GM19455 (cell line): Measurements from ENCODE around the gene FBXO31.
"Not testable (repeated sequence)": the region's sequence is repeated elsewhere in the genome, so short reads cannot be mapped to it uniquely, and the experiment has no call there.

Source experiments
- ATAC-seq: cut with Tn5 transposase; IDR thresholded peaks from one replicate; pipeline ENCODE4 v1.9.1; 2021; ENCODE audit not compliant: unreplicated experiment

The FBXO31 gene

DNA sequence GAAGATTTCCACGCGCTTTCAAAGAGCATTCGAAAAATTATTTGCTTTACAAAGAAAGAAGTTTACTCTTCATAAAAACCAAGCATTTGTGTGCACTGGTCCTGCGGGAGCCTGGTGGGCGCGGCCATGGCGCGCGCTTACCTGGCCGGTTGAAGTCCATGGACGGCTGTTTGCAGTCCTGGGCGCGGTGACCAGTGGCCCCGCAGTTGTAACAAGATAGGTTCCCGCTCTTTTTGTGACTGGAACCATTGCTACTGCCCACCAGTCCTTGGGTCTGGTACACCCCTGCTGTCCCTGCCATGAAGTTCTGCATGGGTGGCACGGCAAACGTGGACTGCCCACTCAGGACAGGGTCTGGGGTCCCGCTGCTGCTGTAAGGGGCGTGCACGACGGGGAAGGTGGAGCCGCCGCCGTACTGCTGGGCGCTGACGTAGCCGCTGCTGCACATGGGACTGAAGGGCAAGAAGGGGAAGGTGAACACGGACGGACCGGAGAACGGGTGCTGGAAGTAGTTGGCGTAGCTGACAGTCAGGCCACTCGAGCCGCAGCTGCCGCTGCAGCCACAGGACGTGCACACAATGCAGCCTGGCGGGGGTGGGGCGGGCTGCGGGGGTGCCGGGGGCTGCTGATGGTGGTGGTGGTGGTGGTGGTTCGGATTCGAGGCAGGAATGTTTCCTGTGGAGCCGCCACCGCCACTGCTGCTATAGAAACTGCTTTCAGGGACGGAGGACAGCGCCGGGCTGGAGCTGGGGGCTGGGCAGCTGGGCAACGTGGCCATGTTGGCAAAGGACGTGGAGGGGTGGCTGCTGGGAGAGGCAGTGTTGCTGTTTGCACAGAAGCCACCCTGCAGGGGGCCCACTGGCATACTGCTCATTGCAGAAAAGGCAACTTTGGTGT, 28.0 kb upstream of the FBXO31 start:
- no peak for ATAC-seq

DNA sequence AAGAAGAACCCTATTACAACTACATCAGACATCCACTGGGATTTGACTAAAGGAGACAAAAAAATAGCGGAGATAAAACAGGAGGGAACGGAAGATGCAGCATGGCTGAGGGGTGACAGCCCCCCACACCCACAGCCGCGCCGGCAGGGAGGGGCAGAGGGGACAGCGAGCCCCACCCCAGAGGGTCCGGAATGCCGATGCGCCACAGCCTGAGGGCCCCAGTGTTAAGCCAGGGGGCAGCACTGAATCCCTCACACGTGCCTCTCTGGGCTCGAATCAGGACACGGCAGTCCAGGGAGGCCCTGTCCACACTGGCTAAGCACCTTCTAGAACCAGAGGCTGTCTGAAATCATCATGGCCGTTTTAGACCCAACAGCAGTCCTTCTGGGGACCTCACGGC, 27.4 kb upstream of the FBXO31 start:
- ATAC-seq = no peak

DNA sequence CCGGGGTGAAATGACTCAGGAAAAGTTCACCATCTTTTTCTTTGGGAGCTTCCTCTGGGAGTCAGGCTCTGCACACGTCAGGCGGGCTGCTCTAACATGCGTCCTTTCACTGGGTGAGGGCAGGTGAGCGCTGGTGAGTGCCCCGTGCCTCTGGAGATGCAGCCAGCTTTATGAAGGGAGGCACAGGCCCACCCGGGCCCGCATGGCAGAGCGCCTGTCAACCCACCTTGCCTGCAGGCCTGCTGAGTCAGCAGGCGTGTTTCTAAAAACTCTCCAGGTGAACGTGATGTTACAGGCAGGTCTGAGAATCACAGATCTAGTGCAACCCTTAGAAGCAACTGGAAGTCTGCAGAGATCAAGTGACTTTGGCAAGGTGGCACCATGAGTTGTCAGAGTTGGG, 27.0 kb upstream of the FBXO31 start:
- no peak for ATAC-seq

DNA sequence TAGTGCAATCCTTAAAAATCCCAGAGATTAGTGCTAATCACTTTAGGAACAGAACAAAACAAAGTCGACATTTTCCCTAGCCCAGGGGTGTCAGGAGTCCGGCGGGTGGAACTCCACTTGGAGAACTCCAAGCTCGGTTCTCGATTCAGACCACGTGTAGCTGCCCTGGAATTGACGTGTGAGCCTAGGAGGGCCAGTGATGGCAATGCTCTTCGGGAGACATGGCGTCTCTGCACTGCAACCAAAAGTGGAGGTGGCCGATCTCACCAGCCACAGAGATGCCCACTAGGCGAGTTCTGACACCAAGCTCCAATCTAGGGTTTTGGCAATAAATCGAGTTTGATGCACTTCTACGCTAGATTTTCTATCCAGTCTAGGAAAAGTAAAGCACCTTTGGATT, 26.2 kb upstream of the FBXO31 start:
- no peak for ATAC-seq

DNA sequence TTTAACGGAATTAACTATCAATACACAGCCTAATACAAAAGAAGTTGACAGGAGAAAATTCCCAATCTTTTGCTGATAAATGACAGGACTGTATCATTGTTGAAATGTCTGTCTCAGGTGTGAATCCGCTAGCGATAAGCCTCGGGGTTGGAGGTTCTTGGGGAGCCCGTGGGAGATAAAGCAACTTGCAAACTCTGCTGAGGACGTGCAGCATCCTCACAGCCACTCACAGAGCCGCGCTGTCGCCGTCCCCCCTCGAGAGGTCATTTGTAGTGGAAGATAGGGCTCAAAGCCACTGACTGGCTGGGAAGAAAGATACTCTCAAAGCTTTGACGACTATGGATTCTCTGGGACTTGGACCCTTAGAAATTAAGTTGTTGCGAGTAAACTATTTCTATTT, 25.6 kb upstream of the FBXO31 start:
- ATAC-seq = no peak

DNA sequence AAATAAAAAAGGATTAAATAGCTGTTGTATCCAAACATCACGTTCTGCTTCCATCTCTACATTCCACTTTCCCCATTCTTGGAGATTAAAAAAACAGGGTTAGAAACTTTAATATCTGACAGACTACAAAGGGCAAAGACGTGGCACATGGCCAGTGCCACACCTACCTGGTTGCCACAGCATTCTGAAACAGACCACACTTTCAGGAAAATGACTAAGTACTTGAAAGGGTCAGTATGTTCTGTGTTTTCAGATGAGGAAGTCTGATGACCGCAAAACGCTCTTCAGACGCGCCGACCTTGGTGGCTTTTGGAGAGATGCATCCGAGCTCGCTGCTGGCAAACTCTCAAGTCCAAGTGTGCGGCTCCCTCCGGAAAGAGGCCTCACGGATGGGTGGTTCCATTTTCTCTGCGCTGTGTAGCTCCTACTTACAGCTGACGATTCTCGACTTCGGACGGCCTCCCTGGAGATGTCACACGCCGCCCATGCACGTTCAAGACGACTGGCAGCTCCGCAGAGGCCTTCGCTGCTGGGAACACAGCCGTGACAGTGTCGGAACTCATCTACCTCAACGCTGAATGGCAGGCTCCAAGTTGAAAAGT, 24.0 kb upstream of the FBXO31 start:
- peak; percentile 63 for ATAC-seq

DNA sequence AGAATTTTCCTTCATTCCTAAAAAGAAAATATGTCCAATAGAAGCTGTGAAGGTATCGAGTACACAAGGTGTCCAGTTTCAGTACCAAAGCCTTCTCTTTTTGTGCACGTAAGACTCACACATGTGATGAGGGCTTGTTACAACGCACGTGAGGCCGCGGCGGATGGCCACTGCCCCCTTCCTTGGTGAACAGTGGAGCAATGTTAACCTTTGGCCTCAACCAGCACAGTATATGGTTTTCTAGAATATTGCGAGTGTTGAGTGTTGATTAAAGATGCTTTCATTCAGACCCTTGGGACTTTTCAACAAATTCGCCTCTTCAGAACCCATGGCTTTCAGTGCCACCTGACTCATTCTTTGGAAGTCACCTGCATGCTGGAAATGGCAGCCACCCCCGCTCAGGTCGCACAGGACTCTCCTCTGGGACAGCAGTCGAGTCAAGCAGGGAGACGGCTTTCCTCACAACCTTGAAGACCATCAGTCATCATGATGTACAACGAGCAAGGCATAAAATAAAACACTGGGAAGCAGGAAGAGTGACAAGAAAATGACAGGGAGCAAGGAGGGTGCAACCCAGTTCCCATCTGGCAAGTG, 23.0 kb upstream of the FBXO31 start:
- ATAC-seq = no peak

DNA sequence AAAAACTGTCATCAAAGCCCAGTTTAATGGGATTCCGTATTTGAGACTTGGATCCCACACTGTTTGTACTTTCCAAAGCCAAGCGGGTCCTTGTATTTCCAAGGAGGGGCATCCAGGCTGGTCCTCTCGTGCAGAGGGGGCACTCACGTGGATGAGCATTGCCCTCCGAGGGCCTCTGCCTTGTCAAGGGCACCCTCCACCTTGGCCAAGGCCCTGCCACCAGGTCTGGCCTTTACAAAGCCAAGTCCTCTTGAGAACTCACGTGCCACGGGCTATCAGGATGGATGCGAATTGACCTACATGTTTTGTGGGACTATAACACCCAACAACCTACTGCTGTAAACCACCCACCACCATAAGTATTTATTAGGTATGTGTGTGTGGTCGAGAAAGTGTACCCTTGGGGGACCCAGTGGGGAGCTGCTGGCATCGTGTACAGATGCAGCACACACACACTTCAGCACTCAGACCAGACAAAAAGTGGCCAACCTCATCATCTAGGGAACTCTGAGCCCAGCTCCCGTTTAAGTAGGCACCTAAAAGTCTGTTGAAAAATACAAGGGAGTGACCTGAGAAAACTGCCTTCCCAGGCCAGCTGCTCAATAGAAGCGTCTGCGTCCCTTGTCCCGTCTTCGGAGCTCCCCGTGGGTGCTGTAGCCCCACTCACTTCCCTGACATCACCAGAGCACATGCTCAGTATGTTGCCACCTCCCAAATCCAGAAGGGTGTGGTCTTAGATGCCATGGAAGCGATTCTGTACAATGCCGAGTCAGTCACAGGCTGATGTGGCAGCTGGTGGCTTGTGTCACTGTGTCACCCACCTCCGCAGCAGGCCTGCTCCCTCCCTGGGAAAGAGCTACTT, 21.4 kb upstream of the FBXO31 start:
- no peak for ATAC-seq

DNA sequence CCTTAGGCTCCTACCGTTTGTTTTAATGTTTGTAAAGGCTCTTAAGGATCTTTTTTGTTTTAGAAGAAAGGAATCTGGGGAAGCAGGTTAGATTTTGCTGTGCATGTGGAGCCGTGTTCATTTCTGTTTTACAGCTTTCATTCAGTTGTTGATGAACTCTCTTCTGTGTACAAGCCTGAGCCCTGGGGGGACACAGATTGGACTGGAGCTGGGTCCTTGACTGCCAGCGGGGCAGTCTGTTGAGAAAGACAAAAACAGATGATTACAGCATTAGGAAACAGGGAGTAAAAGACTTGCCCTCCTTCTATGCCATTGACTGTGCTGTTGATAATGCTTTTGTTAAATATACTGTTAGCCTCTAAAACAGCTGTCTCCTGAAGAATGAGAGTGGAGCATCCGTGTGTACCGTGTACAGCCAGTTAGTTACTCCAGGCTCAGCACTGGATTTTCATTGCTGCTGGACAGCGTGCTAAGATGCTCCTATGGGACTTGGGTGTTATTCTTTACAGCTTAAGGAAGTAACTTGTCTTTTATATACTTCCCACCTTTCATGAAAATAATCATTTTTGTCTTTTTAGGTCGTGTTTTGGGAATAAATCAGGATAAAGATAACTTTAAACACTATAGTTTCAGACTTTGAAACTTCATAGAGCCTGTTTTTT, 11.7 kb upstream of the FBXO31 start:
- ATAC-seq = no peak

DNA sequence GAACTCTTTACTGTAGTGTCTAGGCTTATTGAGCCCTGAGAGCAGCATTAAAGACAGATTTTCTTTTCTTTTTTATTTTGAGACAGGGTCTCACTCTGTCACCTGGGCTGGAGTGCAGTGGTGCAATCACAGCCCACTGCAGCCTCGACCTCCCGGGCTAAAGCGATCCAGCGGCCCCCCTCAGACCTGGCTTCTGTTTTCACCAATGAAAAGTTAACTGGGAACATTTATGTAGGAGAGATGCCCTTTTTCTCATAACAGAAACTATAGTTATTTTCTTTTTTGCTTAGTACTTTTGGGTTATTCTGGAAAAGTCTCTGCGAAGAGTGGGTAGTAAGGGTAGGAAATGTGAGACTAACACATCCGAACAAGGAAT, 10.1 kb upstream of the FBXO31 start:
- ATAC-seq = no peak

DNA sequence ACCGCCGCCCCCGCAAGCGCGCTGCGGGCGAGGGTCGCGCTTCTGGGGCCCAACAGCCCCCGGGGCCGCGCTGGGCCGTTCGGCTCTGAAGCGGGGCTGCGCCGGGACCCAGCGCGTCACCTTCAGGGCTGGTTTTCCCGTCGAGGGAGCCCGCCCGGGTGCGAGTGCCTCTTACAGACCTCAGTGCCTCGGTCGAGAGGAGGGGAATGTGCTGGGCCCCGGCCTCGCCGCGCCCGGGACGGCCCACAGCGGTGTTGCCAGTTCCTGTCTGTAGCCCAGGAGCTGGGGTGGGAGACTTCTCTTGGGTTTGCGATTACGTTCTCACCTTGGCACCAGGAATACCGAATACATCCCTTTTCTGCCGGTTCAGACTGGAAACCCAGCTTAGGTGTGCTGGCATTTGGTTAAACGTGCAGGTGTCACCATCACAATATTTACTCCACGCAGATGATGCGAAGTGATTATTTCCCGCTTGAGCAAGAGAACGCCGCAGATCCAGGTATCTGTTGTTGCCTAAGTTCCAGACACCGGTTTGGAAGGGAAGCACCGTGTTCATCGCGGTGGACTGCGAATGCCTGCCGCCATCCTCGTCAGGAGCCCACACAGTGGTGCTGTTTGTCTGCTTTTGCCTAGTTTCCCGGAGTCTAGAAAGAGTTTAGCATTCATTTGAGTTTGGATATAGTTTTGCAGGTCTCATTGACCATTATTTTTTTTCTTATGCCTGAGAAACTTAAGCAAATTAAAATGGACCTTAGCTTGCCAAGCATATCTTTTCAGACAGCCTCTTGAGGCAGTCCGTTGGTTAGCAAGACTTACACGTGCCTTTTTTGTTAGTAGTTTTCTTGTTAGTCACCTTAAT, 9.5 kb upstream of the FBXO31 start:
- peak; percentile 1 for ATAC-seq

DNA sequence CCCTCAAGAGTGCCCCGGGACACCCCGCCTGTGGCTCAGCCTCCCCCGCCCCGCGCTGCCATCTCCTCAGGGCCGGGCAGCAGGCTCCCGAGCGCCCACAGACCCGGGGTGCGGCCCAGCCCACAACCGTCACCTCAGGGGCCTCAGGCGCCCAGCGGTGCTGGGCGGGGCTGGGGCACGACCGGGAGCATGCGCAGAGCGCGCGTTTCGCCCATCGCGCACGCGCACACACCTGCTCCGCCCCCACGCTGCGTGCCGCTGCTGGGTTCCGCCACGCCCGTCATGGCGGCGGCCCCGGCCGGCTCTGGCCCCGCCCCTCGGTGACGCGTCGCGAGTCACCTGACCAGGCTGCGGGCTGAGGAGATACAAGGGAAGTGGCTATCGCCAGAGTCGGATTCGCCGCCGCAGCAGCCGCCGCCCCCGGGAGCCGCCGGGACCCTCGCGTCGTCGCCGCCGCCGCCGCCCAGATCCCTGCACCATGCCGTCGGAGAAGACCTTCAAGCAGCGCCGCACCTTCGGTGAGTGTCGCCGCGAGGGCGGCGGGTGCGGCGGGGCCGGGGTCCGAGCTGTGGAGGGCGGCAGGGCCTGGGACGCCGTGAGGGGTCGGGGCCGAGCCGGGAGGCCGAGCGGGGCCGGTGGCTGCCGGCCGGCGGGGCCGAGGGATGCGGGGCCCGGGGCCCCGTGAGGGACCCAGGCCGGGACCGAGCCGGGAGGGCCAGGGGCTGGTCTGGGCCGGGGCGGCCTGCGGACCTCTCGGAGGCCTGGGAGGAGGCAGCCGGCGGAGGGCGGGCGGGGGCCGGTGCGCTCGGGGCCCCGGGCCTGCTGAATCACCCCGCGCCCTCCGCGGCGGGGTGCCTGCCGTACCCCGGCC, 8.6 kb upstream of the FBXO31 start, which contains the start of gene MAP1LC3B:
Gene MAP1LC3B (plus strand): TSS at position 387 of the 871 bp plus-strand sequence. CDS start 92 bp downstream, at position 479.
- peak; percentile 65 for ATAC-seq

DNA sequence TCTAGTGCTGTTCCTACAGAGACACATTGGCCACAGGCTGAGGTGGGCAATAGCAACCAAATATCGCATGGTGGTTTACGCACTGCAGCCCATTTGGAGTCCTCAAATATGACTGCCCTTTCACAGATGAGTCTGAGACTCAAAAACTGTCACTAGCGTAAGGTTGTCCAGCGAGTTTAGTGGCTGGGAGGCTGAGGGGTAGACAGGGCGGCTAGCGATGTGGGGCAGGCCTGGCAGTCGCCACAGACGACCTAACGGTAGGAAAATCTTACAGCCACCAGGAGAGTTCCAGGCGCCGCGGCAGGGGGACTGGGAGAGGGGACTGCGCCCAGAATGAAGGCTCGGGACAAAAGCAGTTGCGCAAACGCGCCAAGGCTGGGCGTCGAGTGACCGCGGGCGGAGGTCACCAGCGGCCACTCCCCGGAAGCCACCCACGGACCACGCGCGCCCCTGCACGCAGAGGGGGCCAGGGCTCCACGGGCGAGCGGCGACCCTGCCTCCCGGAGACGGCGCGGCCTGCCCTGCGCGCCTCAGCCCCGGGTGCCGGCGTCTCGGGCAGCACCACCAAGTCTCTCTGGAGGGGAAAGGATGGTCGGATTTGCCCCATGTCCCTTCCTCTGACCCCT, 7.9 kb upstream of the FBXO31 start:
- peak; percentile 9 for ATAC-seq

DNA sequence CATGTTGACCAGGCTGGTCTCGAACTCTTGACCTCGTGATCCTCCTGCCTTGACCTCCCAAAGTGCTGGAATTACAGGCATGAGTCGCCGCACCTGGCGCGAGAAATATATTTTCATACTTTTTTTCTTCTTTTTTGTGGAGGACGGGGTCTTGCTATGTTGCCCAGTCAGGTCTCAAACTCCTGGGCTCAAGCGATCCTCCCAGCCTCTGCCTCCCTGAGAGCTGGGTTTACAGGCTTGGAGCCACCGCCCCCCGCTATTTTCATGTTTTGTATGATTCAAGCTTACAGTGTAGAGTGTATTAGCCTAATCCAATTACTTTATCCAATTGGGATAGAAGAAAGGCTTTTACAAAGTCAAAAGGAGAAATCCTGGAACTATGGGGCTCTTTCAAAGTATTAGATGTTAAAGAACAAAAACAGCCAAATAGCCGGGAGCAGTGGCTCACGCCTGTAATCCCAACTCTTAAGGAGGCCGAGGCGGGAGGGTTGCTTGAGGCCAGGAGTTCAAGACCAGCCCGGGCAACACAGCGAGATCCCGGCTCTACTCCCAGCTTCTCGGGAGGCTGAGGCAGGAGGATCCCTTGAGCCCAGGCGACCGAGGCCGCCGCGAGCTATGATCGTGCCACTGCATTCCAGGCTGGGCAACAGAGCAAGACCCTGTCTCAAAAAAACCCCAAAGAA, 7.2 kb upstream of the FBXO31 start:
- no peak for ATAC-seq

DNA sequence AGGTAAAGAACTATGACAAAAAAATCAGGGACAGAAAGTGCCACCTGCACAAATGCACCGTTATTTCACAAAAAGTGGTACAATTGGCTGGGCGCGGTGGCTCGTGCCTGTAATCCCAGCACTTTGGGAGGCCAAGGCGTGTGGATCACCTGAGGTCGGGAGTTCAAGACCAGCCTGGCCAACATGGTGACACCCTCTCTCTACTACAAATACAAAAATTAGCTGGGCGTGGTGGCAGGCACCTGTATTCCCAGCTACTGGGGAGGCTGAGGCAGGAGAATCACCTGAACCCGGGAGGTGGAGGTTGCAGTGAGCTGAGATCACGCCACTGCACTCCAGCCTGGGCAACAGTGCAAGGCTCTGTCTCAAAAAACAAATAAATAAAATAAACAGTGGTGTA, 6.3 kb upstream of the FBXO31 start:
- not testable (repeated sequence) for ATAC-seq

DNA sequence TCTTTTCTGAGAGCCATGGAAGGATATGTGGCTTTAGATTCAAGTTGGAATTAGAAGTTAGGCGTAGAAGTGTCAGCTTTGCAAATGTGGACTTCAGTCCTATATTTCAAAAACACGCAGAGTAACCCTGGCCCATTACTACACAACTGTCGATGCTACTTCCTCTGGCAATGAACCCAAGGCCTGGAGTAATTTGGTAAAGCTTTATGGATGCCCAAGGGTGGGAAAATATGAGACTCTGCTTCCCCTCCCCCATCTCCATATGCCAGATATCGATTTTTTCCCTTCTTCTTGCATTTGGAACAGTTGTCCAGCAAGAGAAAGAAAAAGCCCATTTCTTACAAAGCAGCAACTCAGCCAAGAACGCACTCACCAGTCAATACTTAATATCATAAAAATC, 5.7 kb upstream of the FBXO31 start:
- no peak for ATAC-seq

DNA sequence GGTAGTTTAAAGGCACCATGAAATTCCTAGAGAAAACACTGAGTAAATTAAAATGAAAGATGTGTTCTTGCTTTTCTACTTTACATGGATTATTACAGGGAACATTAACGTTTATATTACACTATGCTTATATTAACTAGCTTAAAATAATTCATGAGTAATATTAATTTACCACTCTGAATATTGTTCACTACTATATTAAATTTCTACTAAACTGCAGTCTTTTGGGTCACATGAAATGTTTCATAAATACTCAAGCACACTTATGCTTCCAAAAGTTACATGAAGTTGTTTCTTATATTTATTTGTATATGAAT, 5.2 kb upstream of the FBXO31 start:
- no peak for ATAC-seq
